HG03139 (cell line): ENCODE results near the gene NFKB1.
"Not testable (repeated sequence)": the region's sequence is repeated elsewhere in the genome, so short reads cannot be mapped to it uniquely, and the experiment has no call there.

Source experiments
- ATAC-seq: cut with Tn5 transposase; IDR thresholded peaks from one replicate; pipeline ENCODE4 v1.9.1; 2021; ENCODE audit not compliant: unreplicated experiment

NFKB1 gene

GRCh38 chr4:102598086-102598761 is 97.1 kb downstream of the NFKB1 start:
- peak; percentile 77 for ATAC-seq

- ATAC-seq, result peak; percentile 24
Measured at GRCh38 chr4:102598762-102599374, 97.7 kb downstream of the NFKB1 start.

- no peak for ATAC-seq
Measured at GRCh38 chr4:102599455-102599854, 98.3 kb downstream of the NFKB1 start.

- ATAC-seq, result no peak
Measured at GRCh38 chr4:102599886-102600285, 98.7 kb downstream of the NFKB1 start.

GRCh38 chr4:102600689-102601088 is 99.5 kb downstream of the NFKB1 start:
- ATAC-seq, result no peak

GRCh38 chr4:102601586-102602227 is 100.5 kb downstream of the NFKB1 start:
- no peak for ATAC-seq

- ATAC-seq, result no peak
Measured at GRCh38 chr4:102604222-102604940, 103.2 kb downstream of the NFKB1 start.

GRCh38 chr4:102606261-102606660 is 105.1 kb downstream of the NFKB1 start:
- ATAC-seq, result no peak

- no peak for ATAC-seq
Measured at GRCh38 chr4:102606846-102607450, 105.8 kb downstream of the NFKB1 start.

- no peak for ATAC-seq
Measured at GRCh38 chr4:102608190-102608589, 107.0 kb downstream of the NFKB1 start.

- ATAC-seq, result no peak
Measured at GRCh38 chr4:102610007-102610406, 108.8 kb downstream of the NFKB1 start.

- no peak for ATAC-seq
Measured at GRCh38 chr4:102610476-102610875, 109.3 kb downstream of the NFKB1 start.

GRCh38 chr4:102612210-102612609 is 111.1 kb downstream of the NFKB1 start:
- ATAC-seq, result no peak

- ATAC-seq, result no peak
Measured at GRCh38 chr4:102612824-102613366, 111.7 kb downstream of the NFKB1 start.

GRCh38 chr4:102614801-102615200 is 113.6 kb downstream of the NFKB1 start:
- no peak for ATAC-seq

- no peak for ATAC-seq
Measured at GRCh38 chr4:102616636-102617035, 115.5 kb downstream of the NFKB1 start.

- not testable (repeated sequence) for ATAC-seq
Measured at GRCh38 chr4:102619021-102619420, 117.9 kb downstream of the NFKB1 start.

GRCh38 chr4:102619776-102620631 is 118.8 kb downstream of the NFKB1 start:
- not testable (repeated sequence) for ATAC-seq

- ATAC-seq, result no peak
Measured at GRCh38 chr4:102620697-102621497, 119.7 kb downstream of the NFKB1 start.
